ENCODE data around the gene TMEM205.
"Not testable (repeated sequence)": the region's sequence is repeated elsewhere in the genome, so short reads cannot be mapped to it uniquely, and the experiment has no call there.

- TF ChIP-seq CTCF (IDR thresholded peaks at IDR 0.05 in 4 of 5, conservative IDR thresholded peaks at IDR 0.05 in 1 of 5); POLR2A (IDR thresholded peaks at IDR 0.05): not testable (repeated sequence)
Measured at GRCh38 chr19:11340099-11340467, 6.0 kb downstream of the TMEM205 start.

Measured in gastrocnemius medialis (tissue), 4 donors.